GM19324 (cell line): ENCODE measurements around the gene CARD10.
"Not testable (repeated sequence)": the region's sequence is repeated elsewhere in the genome, so short reads cannot be mapped to it uniquely, and the experiment has no call there.

Experiments
- ATAC-seq: cut with Tn5 transposase; IDR thresholded peaks from one replicate; pipeline ENCODE4 v1.9.1; 2021; ENCODE audit warnings: mild to moderate bottlenecking, moderate library complexity; ENCODE audit not compliant: unreplicated experiment, low FRiP score

Gene CARD10

GRCh38 chr22:37471727-37472417 lies 47.3 kb downstream of the CARD10 start:
- no peak for ATAC-seq

GRCh38 chr22:37470087-37470445 lies 49.1 kb downstream of the CARD10 start:
- ATAC-seq, result no peak

GRCh38 chr22:37469416-37470086 lies 49.7 kb downstream of the CARD10 start:
- no peak for ATAC-seq

- ATAC-seq, result not testable (repeated sequence)
Measured at GRCh38 chr22:37468201-37468695, 51.0 kb downstream of the CARD10 start.

- ATAC-seq, result no peak
Measured at GRCh38 chr22:37467391-37467955, 51.7 kb downstream of the CARD10 start.

- ATAC-seq, result no peak
Measured at GRCh38 chr22:37464181-37464580, 55.0 kb downstream of the CARD10 start.

GRCh38 chr22:37462983-37463382 lies 56.2 kb downstream of the CARD10 start:
- no peak for ATAC-seq

GRCh38 chr22:37462436-37462835 lies 56.8 kb downstream of the CARD10 start:
- ATAC-seq, result no peak

GRCh38 chr22:37461961-37462360 lies 57.3 kb downstream of the CARD10 start:
- ATAC-seq, result no peak

GRCh38 chr22:37460684-37461083 lies 58.5 kb downstream of the CARD10 start:
- ATAC-seq, result no peak

GRCh38 chr22:37459206-37459605 lies 60.0 kb downstream of the CARD10 start:
- ATAC-seq, result no peak

- ATAC-seq, result no peak
Measured at GRCh38 chr22:37457093-37457893, 61.9 kb downstream of the CARD10 start.

- ATAC-seq, result no peak
Measured at GRCh38 chr22:37456346-37456745, 62.9 kb downstream of the CARD10 start.

GRCh38 chr22:37455896-37456295 lies 63.3 kb downstream of the CARD10 start:
- ATAC-seq, result no peak

GRCh38 chr22:37454857-37455686 lies 64.1 kb downstream of the CARD10 start:
- no peak for ATAC-seq

GRCh38 chr22:37453696-37454095 lies 65.5 kb downstream of the CARD10 start:
- ATAC-seq, result no peak

- ATAC-seq, result no peak
Measured at GRCh38 chr22:37451218-37451617, 68.0 kb downstream of the CARD10 start.

- no peak for ATAC-seq
Measured at GRCh38 chr22:37449331-37450001, 69.7 kb downstream of the CARD10 start.

- ATAC-seq, result no peak
Measured at GRCh38 chr22:37448516-37449127, 70.6 kb downstream of the CARD10 start.
